ENCODE results near the gene SSU72.
"Not testable (repeated sequence)": the region's sequence is repeated elsewhere in the genome, so short reads cannot be mapped to it uniquely, and the experiment has no call there.

The SSU72 gene

GRCh38 chr1:1509465-1509850 is 65.2 kb downstream of the SSU72 start:
- WGBS, 2 experiments (ENCODE audit: insufficient coverage in 2 of 2), result 91 to 95% methylated on average over 6 to 9 of the region's 21 CpGs
- H3K9me3 ChIP-seq (ENCODE audit: control insufficient read depth, low read length); H3K4me3 ChIP-seq (ENCODE audit: extremely low read depth, insufficient read depth, low read length, poor library complexity, severe bottlenecking); H3K36me3 ChIP-seq (ENCODE audit: control insufficient read depth, insufficient read depth, low read length); H3K4me1 ChIP-seq (ENCODE audit: control insufficient read depth, insufficient read depth, low read length, poor library complexity, severe bottlenecking); H3K27ac ChIP-seq (ENCODE audit: low read depth, low read length, severe bottlenecking): not testable (repeated sequence)

GRCh38 chr1:1508775-1509464 is 65.7 kb downstream of the SSU72 start:
- not testable (repeated sequence) for H3K9me3 ChIP-seq (ENCODE audit: control insufficient read depth, low read length); H3K36me3 ChIP-seq (ENCODE audit: control insufficient read depth, insufficient read depth, low read length); H3K27ac ChIP-seq (ENCODE audit: low read depth, low read length, severe bottlenecking); H3K4me1 ChIP-seq (ENCODE audit: control insufficient read depth, insufficient read depth, low read length, poor library complexity, severe bottlenecking); H3K4me3 ChIP-seq (ENCODE audit: extremely low read depth, insufficient read depth, low read length, poor library complexity, severe bottlenecking)
- 87 to 100% methylated on average over 7 to 9 of the region's 34 CpGs for WGBS, 2 experiments (ENCODE audit: insufficient coverage in 2 of 2)

- no peak overlapping the region for H3K27ac ChIP-seq (ENCODE audit: low read depth, low read length, severe bottlenecking)
- no peaks in the 10 kb centered on the region for H3K9me3 ChIP-seq (ENCODE audit: control insufficient read depth, low read length)
- no peaks in the 10 kb centered on the region for H3K4me1 ChIP-seq (ENCODE audit: control insufficient read depth, insufficient read depth, low read length, poor library complexity, severe bottlenecking)
- no peak overlapping the region for H3K4me3 ChIP-seq (ENCODE audit: extremely low read depth, insufficient read depth, low read length, poor library complexity, severe bottlenecking)
- 93 to 95% methylated on average over 4 of the region's 4 CpGs for WGBS, 2 experiments (ENCODE audit: insufficient coverage in 2 of 2)
- no peaks in the 10 kb centered on the region for H3K36me3 ChIP-seq (ENCODE audit: control insufficient read depth, insufficient read depth, low read length)
Measured at GRCh38 chr1:1507305-1507704, 67.4 kb downstream of the SSU72 start.

GRCh38 chr1:1505801-1506200 is 68.9 kb downstream of the SSU72 start:
- H3K4me3 ChIP-seq (ENCODE audit: extremely low read depth, insufficient read depth, low read length, poor library complexity, severe bottlenecking); H3K36me3 ChIP-seq (ENCODE audit: control insufficient read depth, insufficient read depth, low read length); H3K4me1 ChIP-seq (ENCODE audit: control insufficient read depth, insufficient read depth, low read length, poor library complexity, severe bottlenecking); H3K27ac ChIP-seq (ENCODE audit: low read depth, low read length, severe bottlenecking); H3K9me3 ChIP-seq (ENCODE audit: control insufficient read depth, low read length): not testable (repeated sequence)
- 88 to 92% methylated on average over 2 to 4 of the region's 5 CpGs for WGBS, 2 experiments (ENCODE audit: insufficient coverage in 2 of 2)

- not testable (repeated sequence) for H3K4me3 ChIP-seq (ENCODE audit: extremely low read depth, insufficient read depth, low read length, poor library complexity, severe bottlenecking); H3K9me3 ChIP-seq (ENCODE audit: control insufficient read depth, low read length); H3K4me1 ChIP-seq (ENCODE audit: control insufficient read depth, insufficient read depth, low read length, poor library complexity, severe bottlenecking); H3K36me3 ChIP-seq (ENCODE audit: control insufficient read depth, insufficient read depth, low read length)
- peak overlapping the region; percentile 36 for H3K27ac ChIP-seq (ENCODE audit: low read depth, low read length, severe bottlenecking)
- no CpG with 5 or more reads among the region's 22 CpGs for WGBS, 2 experiments (ENCODE audit: insufficient coverage in 2 of 2)
Measured at GRCh38 chr1:1505366-1505798, 69.3 kb downstream of the SSU72 start.

- not testable (repeated sequence) for H3K4me3 ChIP-seq (ENCODE audit: extremely low read depth, insufficient read depth, low read length, poor library complexity, severe bottlenecking); H3K9me3 ChIP-seq (ENCODE audit: control insufficient read depth, low read length); H3K36me3 ChIP-seq (ENCODE audit: control insufficient read depth, insufficient read depth, low read length); H3K4me1 ChIP-seq (ENCODE audit: control insufficient read depth, insufficient read depth, low read length, poor library complexity, severe bottlenecking)
- 52 to 55% methylated on average over 9 to 14 of the region's 16 CpGs for WGBS, 2 experiments (ENCODE audit: insufficient coverage in 2 of 2)
- H3K27ac ChIP-seq (ENCODE audit: low read depth, low read length, severe bottlenecking), result peak overlapping the region; percentile 36
Measured at GRCh38 chr1:1504777-1505365, 69.8 kb downstream of the SSU72 start.

GRCh38 chr1:1495461-1495975 is 79.1 kb downstream of the SSU72 start:
- 97% methylated on average over 9 to 12 of the region's 18 CpGs for WGBS, 2 experiments (ENCODE audit: insufficient coverage in 2 of 2)
- Histone ChIP-seq H3K9me3 (ENCODE audit: control insufficient read depth, low read length) (peaks cover 14% of the 10 kb centered on the region), H3K36me3 (ENCODE audit: control insufficient read depth, insufficient read depth, low read length) (peaks cover 45% of the 10 kb centered on the region)
- not testable (repeated sequence) for H3K4me1 ChIP-seq (ENCODE audit: control insufficient read depth, insufficient read depth, low read length, poor library complexity, severe bottlenecking); H3K27ac ChIP-seq (ENCODE audit: low read depth, low read length, severe bottlenecking); H3K4me3 ChIP-seq (ENCODE audit: extremely low read depth, insufficient read depth, low read length, poor library complexity, severe bottlenecking)

GRCh38 chr1:1494311-1494710 is 80.4 kb downstream of the SSU72 start:
- not testable (repeated sequence) for H3K4me1 ChIP-seq (ENCODE audit: control insufficient read depth, insufficient read depth, low read length, poor library complexity, severe bottlenecking); H3K4me3 ChIP-seq (ENCODE audit: extremely low read depth, insufficient read depth, low read length, poor library complexity, severe bottlenecking); H3K27ac ChIP-seq (ENCODE audit: low read depth, low read length, severe bottlenecking)
- Histone ChIP-seq H3K36me3 (ENCODE audit: control insufficient read depth, insufficient read depth, low read length) (peaks cover 57% of the 10 kb centered on the region), H3K9me3 (ENCODE audit: control insufficient read depth, low read length) (peaks cover 14% of the 10 kb centered on the region)
- WGBS, 2 experiments (ENCODE audit: insufficient coverage in 2 of 2), result 93 to 97% methylated on average over 5 to 9 of the region's 22 CpGs
